CD1c-positive myeloid dendritic cell (primary cell): ENCODE results near the gene HES2.

ENCODE experiments used
- DNase-seq: peaks from one replicate; pipeline ENCODE4 v3.0.0-alpha.2; 2016; ENCODE audit errors: extremely low spot score

Gene HES2

DNA sequence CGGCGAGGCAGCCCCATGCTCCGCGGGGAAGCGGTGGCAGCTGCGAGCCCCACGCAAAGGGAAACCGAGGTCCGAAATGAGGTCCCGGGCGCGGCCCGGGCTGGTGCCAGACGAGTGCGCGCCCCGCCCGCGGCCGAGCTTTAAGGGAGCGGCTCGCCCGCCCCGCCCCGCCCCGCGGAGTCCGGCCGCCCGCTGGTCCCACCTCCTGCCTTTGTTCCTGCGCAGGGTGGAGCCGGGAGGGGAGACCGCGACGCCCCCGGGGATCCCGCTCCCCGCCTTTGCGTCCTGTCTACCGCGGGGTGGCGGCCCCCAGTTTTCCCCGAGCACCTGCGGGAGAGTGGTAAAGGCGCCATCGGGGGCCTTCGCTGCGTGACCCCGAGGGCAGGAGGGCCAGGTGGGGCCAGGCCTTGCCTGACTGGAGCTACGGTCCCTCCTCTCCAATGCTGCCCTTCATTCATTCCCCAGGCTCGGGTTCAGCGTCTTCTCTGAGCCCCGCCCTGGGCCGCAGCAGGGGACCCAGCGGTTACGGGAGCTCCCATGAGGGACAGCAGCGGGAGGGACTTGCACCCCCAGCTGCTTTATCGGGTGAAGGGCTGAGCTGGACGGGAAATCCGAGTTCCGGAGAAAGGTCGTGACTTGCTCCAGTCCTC is at the start of gene HES2:
TSS of gene HES2 (minus strand) at position 116 of the 650 bp plus-strand sequence. CDS start at position 17, 99 bp downstream.
- no peak for DNase-seq

- DNase-seq: no peak
Observed at GRCh38 chr1:6468729-6469461, 49.2 kb upstream of the HES2 start.

DNA sequence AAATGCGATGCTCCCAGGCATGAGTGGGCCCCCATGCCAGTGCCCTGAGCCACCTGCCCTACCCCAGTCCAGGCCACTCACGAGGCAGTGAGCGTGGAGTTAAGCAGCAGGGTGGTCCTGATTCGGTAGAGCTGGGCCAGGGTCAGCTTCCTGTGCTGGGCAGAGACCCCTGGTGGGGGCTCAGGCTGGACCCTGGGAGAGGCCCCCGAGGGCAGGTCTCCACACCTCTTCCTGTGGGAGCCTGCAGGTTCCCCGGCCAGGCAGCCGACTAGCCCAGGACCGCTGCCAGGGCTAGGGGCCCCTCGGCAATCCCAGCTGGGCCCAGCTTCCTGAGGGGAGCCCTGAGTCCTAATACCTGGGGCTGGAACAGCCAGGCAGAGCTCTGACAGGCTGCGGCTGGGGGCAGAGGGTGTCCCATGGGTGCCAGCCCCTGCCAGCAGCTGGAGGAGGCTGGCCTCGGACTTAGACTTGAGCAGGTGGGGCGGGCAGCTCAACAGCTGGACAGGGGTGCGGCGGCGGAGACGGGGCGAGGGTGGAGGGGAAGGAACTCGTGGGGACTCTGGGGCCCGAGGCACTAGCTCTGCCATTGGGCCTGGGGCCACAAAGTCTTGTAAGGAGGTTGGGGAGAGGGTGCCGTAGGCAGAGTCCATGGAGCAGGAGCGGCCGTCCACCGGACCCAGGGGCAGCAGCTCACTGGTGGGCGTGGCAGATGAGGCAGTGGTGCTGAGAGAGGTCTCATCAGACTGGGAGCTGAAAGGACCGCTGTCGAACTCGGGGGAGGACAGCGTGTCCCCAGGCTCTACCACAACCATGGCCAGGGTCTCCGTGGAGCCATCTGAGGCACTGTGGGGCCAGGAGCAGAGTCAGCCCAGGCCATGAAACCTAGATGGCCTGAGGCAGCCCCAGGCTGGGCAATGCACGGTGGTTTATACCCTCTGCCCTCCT is 48.3 kb upstream of the HES2 start:
- no peak for DNase-seq

GRCh38 chr1:6467224-6467623 is 47.5 kb upstream of the HES2 start:
- no peak for DNase-seq

DNA sequence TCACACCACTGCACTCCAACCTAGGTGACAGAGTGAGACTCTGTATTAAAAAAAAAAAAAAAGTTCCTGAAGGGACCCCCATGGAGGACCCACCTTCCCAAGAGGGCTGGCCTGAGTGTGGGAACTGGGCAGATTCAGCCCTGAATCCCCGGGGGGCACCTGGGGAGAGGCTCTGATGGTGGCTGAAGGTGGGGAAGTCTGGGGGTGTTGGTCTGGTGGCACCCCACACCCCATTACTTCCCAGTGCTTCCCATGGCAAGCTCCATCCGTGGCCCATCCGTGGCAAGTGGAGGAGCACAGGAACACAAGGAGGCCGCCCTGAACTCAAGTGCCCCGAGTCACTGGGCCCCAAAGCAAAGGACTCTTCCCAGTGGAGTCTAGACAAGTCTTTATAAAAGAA is 47.0 kb upstream of the HES2 start:
- DNase-seq: no peak

GRCh38 chr1:6466023-6466422 is 46.3 kb upstream of the HES2 start, which contains the start of gene TNFRSF25:
TSS of gene TNFRSF25 (minus strand) at chr1:6466173. CDS start at chr1:6466107, 66 bp downstream.
- DNase-seq: no peak

DNA sequence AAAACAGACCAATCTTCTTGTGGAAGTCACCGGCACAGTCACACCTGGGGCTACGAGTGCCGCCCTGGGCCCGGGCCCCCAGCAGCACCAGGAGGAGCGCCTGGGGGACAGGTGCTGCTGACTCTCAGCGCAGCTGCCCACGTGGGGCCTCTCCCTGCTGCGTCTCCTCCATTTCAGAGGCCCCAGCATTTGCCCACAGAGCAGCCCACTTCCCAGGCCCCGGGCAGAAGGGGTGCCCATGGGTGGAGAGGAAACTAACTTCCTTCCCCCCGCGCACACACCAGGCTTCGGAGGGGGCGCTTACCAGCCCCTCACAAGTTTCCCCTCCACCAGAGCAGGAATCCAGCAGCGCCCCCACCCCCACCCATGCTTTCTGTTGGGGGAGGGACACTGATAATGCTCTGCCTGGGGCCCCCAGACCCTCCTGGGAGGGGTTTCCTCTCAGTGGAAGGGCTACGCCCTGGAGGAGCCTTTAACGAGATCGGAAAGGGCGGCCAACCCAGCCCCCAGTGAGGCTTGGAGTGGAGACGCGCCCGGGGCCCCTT is 45.8 kb upstream of the HES2 start:
- DNase-seq: no peak

GRCh38 chr1:6464915-6465314 is 45.2 kb upstream of the HES2 start:
- DNase-seq: no peak

DNA sequence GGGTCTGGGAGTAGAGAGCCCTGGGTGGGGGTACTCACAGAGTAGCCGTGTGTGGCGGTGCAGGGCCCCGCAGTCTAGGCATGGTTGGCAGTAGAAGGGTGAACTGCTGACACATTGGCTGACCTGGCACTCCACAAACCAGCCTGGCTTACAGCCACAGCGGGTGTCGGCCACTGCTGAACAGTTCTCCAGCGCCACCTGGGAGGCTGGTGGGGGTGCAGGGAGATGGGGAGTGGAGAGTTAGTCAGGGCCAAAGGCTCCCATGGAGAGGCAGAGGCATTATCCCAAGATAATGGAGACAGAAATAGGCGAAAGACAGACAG is 44.8 kb upstream of the HES2 start:
- DNase-seq: no peak

- no peak for DNase-seq
Observed at GRCh38 chr1:6463120-6463412, 43.3 kb upstream of the HES2 start.

- DNase-seq: no peak
Observed at GRCh38 chr1:6462412-6463119, 42.8 kb upstream of the HES2 start.

GRCh38 chr1:6461538-6462411 is 42.1 kb upstream of the HES2 start:
- no peak for DNase-seq

- DNase-seq: no peak
Observed at GRCh38 chr1:6461051-6461530, 41.4 kb upstream of the HES2 start.

- peak; percentile 50 for DNase-seq
Observed at GRCh38 chr1:6460301-6461050, 40.8 kb upstream of the HES2 start.

- no peak for DNase-seq
Observed at GRCh38 chr1:6459850-6460265, 40.1 kb upstream of the HES2 start.

- no peak for DNase-seq
Observed at GRCh38 chr1:6456800-6457466, 37.2 kb upstream of the HES2 start.

GRCh38 chr1:6455752-6456520 is 36.2 kb upstream of the HES2 start:
- peak; percentile 32 for DNase-seq
